ENCODE measurements around the gene KIF2A.

DNA sequence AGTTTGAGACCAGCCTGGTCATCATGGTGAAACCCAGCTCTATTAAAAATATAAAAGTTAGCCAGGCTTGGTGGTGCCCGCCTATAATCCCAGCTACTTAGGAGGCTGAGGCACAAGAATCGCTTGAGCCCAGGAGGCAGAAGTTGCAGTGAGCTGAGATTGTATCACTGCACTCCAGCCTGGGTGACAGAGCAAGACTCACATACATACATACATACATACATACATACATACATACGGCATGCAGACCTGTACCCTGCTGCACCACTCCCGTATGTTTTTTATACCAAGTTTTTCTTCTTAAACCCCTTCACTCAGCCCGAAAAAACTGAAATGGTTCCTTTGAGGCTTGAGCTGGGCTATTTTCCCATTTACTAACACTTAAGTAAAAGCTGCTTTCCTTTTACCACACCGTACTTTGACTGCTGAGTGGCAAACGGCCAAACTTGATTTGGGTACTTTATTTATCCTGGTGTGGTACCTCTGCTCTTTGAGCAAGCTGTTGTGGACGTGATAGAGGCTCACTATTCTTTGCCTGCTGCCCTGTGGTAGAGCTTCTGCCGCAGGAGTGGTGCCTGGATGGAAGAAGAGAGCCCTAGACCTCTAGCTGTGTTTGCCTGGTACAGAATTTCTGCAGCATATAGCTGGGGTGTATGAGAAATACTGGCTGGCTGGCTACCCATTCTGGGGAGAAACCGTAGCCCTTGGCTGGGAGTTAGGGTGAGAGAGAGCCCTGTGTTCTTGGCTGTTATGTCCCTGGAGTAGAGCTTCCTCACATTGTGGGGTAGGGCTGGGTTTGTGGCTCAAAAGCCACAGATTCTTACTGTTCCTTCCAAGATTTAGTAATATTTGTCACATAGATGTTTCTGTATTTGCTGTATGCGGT, 126.0 kb downstream of the KIF2A start:
- TF ChIP-seq, protein P1, sequence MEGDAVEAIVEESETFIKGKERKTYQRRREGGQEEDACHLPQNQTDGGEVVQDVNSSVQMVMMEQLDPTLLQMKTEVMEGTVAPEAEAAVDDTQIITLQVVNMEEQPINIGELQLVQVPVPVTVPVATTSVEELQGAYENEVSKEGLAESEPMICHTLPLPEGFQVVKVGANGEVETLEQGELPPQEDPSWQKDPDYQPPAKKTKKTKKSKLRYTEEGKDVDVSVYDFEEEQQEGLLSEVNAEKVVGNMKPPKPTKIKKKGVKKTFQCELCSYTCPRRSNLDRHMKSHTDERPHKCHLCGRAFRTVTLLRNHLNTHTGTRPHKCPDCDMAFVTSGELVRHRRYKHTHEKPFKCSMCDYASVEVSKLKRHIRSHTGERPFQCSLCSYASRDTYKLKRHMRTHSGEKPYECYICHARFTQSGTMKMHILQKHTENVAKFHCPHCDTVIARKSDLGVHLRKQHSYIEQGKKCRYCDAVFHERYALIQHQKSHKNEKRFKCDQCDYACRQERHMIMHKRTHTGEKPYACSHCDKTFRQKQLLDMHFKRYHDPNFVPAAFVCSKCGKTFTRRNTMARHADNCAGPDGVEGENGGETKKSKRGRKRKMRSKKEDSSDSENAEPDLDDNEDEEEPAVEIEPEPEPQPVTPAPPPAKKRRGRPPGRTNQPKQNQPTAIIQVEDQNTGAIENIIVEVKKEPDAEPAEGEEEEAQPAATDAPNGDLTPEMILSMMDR (IDR thresholded peaks at IDR 0.05; ENCODE audit: low read depth, low read length) = no peak
- TF ChIP-seq POLR2A (IDR thresholded peaks at IDR 0.05; ENCODE audit: extremely low read depth, insufficient read length) = no peak
